GM12891 (cell line): ENCODE results near the gene ST7.

Experiments
- DNase-seq: peaks from one replicate; pipeline ENCODE4 v3.0.0; 2011; ENCODE audit warnings: low spot score; ENCODE audit not compliant: insufficient read length
- FAIRE-seq: peaks from 2 replicates; lab custom pipeline; 2011; peaks lifted over from hg19 to GRCh38; lab: Jason Lieb, UNC
- PAX5 ChIP-seq: IDR thresholded peaks from 2 replicates; pipeline ENCODE4 v1.6.1; 2011; ENCODE audit warnings: low read length, moderate library complexity, mild to moderate bottlenecking; ENCODE audit not compliant: insufficient read depth, severe bottlenecking
- POLR2A ChIP-seq: IDR thresholded peaks from 2 replicates; pipeline ENCODE4 v1.6.1; 2011; ENCODE audit warnings: low read depth, low read length, control low read depth
- POLR2AphosphoS5 ChIP-seq: IDR thresholded peaks from 2 replicates; pipeline ENCODE4 v1.6.1; 2011; ENCODE audit warnings: low read depth, low read length, control low read depth
- POU2F2 ChIP-seq: IDR thresholded peaks from 2 replicates; pipeline ENCODE4 v1.6.1; 2011; ENCODE audit warnings: low read depth, mild to moderate bottlenecking, control low read depth, low read length, moderate library complexity
- SPI1 ChIP-seq: IDR thresholded peaks from 2 replicates; pipeline ENCODE4 v1.6.1; 2011; ENCODE audit warnings: low read depth, low read length, control low read depth
- TAF1 ChIP-seq: IDR thresholded peaks from 2 replicates; pipeline ENCODE4 v1.6.1; 2011; ENCODE audit warnings: low read depth, low read length, control low read depth

ST7 gene

GRCh38 chr7:117096942-117097341 is 143.6 kb downstream of the ST7 start:
- DNase-seq = no peak
- no peak for FAIRE-seq
- TF ChIP-seq POLR2A (no peak), TAF1 (no peak), PAX5 (no peak), SPI1 (no peak), POLR2AphosphoS5 (no peak), POU2F2 (no peak)

GRCh38 chr7:117097860-117098259 is 144.6 kb downstream of the ST7 start:
- TF ChIP-seq SPI1 (no peak), TAF1 (no peak), POLR2A (no peak), POLR2AphosphoS5 (no peak), POU2F2 (no peak)
- no peak for FAIRE-seq
- no peak for DNase-seq

GRCh38 chr7:117098457-117098856 is 145.2 kb downstream of the ST7 start:
- no peak for FAIRE-seq
- TF ChIP-seq SPI1 = no peak
- TF ChIP-seq TAF1 = no peak
- TF ChIP-seq POLR2AphosphoS5 = no peak
- no peak for TF ChIP-seq POU2F2
- TF ChIP-seq PAX5 = no peak
- TF ChIP-seq POLR2A = no peak

GRCh38 chr7:117101026-117101425 is 147.7 kb downstream of the ST7 start:
- FAIRE-seq (peak; percentile 40), DNase-seq (no peak)
- TF ChIP-seq TAF1 (no peak), SPI1 (no peak), POLR2A (no peak), POLR2AphosphoS5 (no peak), PAX5 (no peak), POU2F2 (no peak)

More at GRCh38 chr7:117098457-117098856, 145.2 kb downstream of the ST7 start:
- no peak for DNase-seq

- FAIRE-seq (peak; percentile 94), DNase-seq (peak; percentile 22)
- TF ChIP-seq POLR2AphosphoS5 = no peak
- no peak for TF ChIP-seq POU2F2
Measured at GRCh38 chr7:117110480-117111315, 157.4 kb downstream of the ST7 start.

- no peak for DNase-seq
- FAIRE-seq = no peak
- no peak for TF ChIP-seq POLR2AphosphoS5
- TF ChIP-seq SPI1 = no peak
- no peak for TF ChIP-seq POLR2A
- no peak for TF ChIP-seq POU2F2
- no peak for TF ChIP-seq TAF1
- TF ChIP-seq PAX5 = no peak
Measured at GRCh38 chr7:117111535-117111934, 158.2 kb downstream of the ST7 start.

GRCh38 chr7:117112640-117113039 is 159.3 kb downstream of the ST7 start:
- DNase-seq (no peak), FAIRE-seq (peak; percentile 45)
- TF ChIP-seq POLR2A (no peak), POU2F2 (no peak), SPI1 (no peak), PAX5 (no peak), POLR2AphosphoS5 (no peak), TAF1 (no peak)

GRCh38 chr7:117113871-117114270 is 160.6 kb downstream of the ST7 start:
- DNase-seq (no peak), FAIRE-seq (no peak)
- TF ChIP-seq POLR2A (no peak), POU2F2 (no peak), PAX5 (no peak), SPI1 (no peak), TAF1 (no peak), POLR2AphosphoS5 (no peak)

- DNase-seq = no peak
- no peak for FAIRE-seq
- TF ChIP-seq POLR2A = no peak
- no peak for TF ChIP-seq SPI1
- no peak for TF ChIP-seq PAX5
- TF ChIP-seq TAF1 = no peak
- TF ChIP-seq POLR2AphosphoS5 = no peak
- no peak for TF ChIP-seq POU2F2
Measured at GRCh38 chr7:117114272-117114671, 161.0 kb downstream of the ST7 start.
